Measurements from ENCODE around the gene RPL27A.

Gene RPL27A

GRCh38 chr11:8694137-8694536, 11.5 kb downstream of the RPL27A start:
- no peak for DNase-seq (ENCODE audit: low spot score)
- TF ChIP-seq, protein P1, sequence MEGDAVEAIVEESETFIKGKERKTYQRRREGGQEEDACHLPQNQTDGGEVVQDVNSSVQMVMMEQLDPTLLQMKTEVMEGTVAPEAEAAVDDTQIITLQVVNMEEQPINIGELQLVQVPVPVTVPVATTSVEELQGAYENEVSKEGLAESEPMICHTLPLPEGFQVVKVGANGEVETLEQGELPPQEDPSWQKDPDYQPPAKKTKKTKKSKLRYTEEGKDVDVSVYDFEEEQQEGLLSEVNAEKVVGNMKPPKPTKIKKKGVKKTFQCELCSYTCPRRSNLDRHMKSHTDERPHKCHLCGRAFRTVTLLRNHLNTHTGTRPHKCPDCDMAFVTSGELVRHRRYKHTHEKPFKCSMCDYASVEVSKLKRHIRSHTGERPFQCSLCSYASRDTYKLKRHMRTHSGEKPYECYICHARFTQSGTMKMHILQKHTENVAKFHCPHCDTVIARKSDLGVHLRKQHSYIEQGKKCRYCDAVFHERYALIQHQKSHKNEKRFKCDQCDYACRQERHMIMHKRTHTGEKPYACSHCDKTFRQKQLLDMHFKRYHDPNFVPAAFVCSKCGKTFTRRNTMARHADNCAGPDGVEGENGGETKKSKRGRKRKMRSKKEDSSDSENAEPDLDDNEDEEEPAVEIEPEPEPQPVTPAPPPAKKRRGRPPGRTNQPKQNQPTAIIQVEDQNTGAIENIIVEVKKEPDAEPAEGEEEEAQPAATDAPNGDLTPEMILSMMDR (IDR thresholded peaks at IDR 0.05; ENCODE audit: extremely low read depth, insufficient read depth, missing control alignments), result no peak
- in situ Hi-C loops (cut with MboI; ENCODE audit: low pct_unique_long_range_greater_than_20kb, low sequenced_read_pairs, unreplicated experiment), result no loop called here

GRCh38 chr11:8697054-8697453, 14.5 kb downstream of the RPL27A start:
- in situ Hi-C loops (cut with MboI; ENCODE audit: low pct_unique_long_range_greater_than_20kb, low sequenced_read_pairs, unreplicated experiment), result no loop called here
- TF ChIP-seq, protein P1 (IDR thresholded peaks at IDR 0.05; ENCODE audit: extremely low read depth, insufficient read depth, missing control alignments), result no peak
- DNase-seq (ENCODE audit: low spot score), result no peak

GRCh38 chr11:8698379-8698851, 15.8 kb downstream of the RPL27A start:
- TF ChIP-seq, protein P1 (IDR thresholded peaks at IDR 0.05; ENCODE audit: extremely low read depth, insufficient read depth, missing control alignments), result no peak
- in situ Hi-C loops (cut with MboI; ENCODE audit: low pct_unique_long_range_greater_than_20kb, low sequenced_read_pairs, unreplicated experiment), result no loop called here
- no peak for DNase-seq (ENCODE audit: low spot score)

GRCh38 chr11:8698917-8699441, 16.4 kb downstream of the RPL27A start:
- TF ChIP-seq, protein P1 (IDR thresholded peaks at IDR 0.05; ENCODE audit: extremely low read depth, insufficient read depth, missing control alignments), result no peak
- in situ Hi-C loops (cut with MboI; ENCODE audit: low pct_unique_long_range_greater_than_20kb, low sequenced_read_pairs, unreplicated experiment), result no loop called here
- DNase-seq (ENCODE audit: low spot score), result no peak

DNA sequence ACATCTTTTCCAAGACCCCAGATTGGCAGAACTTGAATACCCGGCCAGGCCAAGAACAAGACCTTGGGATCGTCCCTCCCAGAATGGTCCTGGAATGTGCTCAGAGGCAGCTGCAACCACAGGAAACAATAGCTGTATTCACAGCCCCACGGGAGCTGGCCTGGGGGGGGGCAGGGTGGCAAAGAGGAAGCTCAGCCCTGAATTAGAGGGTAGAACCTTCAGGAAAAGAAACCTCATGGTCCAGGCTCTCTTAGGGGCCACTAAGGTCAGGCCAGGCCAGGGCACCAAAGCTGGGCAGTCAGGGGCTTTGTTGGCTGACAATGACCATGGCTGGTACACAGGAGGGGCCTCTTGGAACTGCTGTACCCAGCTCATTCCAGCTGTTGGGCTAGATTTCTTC, 17.3 kb downstream of the RPL27A start:
- no peak for DNase-seq (ENCODE audit: low spot score)
- TF ChIP-seq, protein P1 (IDR thresholded peaks at IDR 0.05; ENCODE audit: extremely low read depth, insufficient read depth, missing control alignments), result no peak
- in situ Hi-C loops (cut with MboI; ENCODE audit: low pct_unique_long_range_greater_than_20kb, low sequenced_read_pairs, unreplicated experiment), result no loop called here

DNA sequence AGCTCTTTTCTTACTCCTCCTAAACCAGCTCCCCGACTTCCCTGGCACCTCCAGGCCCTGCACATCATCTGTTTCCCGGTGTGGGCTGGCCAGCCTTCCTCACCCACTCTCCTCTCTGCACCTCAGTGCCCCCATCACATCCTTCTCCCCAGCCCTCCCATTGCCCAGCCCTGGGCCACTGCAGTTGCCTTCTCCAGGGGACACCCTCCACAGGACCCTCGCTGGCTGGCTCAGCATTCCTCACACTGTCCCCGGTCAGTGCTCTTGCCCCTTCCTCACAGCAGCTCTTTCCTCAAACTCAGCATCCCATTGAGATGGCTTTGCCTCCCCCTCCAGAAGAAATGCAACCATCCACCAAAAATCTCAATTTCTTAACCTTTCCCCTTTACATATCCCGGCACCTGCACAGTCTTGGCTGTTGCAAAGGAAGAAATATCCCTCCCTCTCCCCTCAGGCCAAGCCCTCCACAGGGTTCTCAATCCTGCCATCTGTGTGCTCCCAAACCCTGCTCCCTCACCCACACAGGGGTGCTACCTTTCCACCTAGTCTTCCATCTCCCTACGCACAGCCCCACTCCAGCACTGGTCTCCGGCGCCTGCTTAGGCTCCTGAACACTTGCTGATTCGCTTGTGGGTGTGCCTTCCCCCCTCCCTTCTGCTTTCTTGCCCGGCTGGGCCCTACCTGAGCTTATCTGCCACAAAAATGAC, 19.5 kb downstream of the RPL27A start:
- TF ChIP-seq, protein P1 (IDR thresholded peaks at IDR 0.05; ENCODE audit: extremely low read depth, insufficient read depth, missing control alignments), result no peak
- no peak for DNase-seq (ENCODE audit: low spot score)
- in situ Hi-C loops (cut with MboI; ENCODE audit: low pct_unique_long_range_greater_than_20kb, low sequenced_read_pairs, unreplicated experiment), result no loop called here

All from GM13977 (cell line).